Measurements from ENCODE around the gene ANKRD37.
A peak's percentile ranks its signal among the peaks of the same experiment; 100 is the strongest.

The ANKRD37 gene

DNA sequence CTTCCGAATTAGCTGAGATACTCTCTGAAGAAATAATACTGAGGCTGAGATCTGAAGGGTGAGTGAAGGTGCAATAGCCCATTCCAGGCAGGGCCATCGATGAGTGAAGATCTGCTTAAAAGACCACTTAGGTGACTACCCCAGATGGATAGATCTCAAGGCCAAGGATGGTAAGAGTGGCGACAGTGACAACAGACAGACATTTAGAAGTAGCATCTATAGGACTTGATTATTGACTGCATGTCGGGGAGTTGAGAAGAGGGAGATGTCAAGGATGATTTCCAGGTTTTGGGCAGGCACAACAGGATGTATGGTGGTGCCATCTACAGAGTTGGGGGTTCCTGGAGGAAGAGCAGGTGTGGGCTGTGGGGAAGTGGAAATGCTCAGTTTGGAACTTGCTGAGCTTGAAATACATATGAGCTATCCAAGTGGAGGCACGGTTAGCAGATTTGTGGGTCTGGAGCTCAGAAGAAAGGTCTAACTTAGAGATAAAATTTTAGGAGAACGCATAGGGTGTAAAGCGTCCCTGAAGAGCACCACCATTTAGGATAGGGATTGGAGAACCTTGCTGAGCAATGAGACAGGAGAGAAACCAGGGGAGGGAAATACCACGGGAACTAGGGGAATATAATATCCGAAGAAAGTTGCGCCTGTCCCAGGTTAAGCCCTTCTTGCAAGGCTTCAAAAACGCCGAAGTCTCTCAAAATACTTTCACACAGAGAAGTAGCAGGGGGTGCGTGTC, 28.4 kb downstream of the ANKRD37 start:
- DNase-seq (ENCODE audit: low read depth) = no peak

DNA sequence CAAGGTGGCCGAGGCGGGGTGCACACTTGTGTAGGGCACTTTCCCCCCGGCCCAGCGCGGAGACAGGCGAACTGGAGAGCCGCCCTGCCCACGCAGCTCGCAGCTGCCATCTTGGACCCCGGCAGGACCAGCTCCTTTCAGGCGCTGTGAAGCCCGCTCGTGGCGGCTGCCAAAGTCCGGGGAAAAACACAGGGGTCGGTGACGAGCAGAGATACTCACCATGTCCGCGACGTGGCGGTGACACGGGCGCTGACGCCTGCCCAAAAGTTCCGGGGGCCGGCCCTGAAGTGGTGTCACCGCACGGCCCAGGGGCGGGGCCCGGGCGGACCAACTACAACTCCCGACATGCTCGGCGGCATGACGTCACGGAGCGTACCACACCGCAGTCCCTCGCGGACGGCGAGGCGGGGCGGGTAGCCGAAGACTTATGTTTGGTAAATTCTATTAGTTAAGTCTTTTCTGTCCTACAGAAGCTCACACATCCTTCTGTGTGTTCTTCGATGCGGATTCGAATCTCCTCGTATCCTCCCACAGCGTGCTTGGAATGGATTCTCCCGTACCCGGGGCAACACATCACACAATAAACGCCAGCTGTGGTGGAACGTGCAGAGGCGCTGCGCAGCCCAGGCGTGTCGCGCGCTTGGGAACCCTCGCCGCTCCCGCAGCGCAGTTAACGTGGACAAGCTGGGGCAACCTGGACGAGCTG, 29.2 kb downstream of the ANKRD37 start, which contains the start of gene UFSP2:
TSS of gene UFSP2 (minus strand) at position 318 of the 706 bp plus-strand sequence. CDS start at position 222, 96 bp downstream.
- peak; percentile 74 for DNase-seq (ENCODE audit: low read depth)

DNA sequence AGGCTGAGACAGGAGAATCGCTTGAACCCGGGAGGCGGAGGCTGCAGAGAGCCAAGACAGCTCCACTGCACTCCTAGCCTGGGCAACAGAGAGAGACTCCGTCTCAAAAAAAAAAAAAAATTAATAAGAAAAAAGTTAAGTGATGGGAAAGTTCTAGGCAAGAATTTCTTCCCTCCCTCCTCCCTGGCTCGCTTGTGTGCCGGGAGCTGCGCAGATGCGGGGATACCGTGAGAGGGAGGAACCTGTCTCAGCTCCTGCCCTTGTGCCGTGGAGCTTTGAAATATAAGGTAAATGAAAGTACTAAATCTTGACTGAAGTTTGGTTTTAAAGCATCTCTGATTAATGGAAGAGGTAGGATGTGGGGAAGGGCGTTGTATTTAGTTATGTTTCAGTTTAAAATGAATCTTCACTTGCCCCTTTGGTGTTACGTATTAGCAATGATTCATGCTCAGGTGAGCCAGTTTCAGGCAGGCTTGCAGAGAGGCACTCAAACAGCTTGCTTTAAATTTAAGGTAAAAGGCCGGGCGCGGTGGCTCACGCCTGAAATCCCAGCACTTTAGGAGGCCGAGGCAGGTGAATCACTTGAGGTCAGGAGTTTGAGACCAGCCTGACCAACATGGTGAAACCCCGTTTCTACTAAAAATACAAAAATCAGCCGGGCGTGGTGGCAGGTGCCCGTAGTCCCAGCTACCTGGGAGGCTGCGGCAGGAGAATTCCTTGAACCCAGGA, 30.5 kb downstream of the ANKRD37 start:
- no peak for DNase-seq (ENCODE audit: low read depth)

DNA sequence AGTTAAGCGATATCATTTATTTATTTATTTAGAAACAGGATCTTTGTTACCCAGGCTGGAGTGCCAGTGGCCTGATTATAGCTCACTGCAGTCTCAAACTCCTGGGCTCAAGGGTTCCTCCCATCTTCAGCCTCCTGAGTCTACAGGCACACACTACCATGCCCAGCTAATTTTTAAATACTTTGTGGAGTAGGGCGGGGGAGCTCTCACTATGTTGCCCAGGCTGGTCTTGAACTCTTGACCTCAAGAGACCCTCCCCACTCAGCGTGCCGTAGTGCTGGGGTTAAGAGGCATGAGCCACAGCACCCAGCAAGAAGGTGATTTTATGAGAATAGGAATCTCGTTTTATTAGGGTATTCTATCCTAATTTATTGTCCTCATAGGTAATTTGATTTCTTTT, 33.0 kb downstream of the ANKRD37 start:
- DNase-seq (ENCODE audit: low read depth) = no peak

DNA sequence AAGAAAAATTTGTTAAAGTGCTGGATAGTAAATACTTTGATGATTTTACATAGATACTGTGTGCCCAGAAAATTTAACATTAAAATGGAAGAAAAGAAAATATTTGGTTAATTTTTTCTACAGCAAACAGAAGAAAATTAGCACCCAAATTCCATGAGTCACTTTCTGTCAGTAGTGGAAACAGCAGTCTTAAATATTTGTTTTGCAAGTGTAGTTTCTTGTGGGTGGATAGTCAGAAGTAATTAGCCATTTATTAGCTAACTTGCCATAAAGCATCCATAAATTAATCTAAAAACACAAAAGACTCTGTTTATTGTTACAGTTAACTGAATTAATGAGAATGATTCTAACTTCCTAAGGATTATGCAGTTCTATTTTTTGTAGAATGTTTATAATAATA, 38.8 kb downstream of the ANKRD37 start:
- DNase-seq (ENCODE audit: low read depth) = no peak

DNA sequence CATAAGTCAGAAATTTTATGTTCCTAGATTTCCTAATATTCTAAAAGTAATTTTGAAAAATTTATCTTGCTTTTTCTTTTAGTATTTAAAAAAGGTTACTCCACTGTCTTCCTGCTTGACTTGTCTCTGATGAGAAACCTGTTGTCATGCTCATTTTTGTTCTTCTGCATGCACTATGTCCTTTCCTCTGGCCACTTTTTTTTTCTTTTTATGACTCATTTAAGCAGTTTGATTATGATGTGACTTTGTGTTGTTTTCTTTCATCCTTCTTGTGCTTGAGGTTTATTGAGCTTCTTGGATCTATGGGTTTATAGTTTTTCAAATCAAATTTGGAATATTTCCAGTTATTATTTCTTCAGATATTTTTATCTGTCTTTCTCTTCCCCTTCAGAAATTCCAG, 41.2 kb downstream of the ANKRD37 start:
- DNase-seq (ENCODE audit: low read depth) = no peak

DNA sequence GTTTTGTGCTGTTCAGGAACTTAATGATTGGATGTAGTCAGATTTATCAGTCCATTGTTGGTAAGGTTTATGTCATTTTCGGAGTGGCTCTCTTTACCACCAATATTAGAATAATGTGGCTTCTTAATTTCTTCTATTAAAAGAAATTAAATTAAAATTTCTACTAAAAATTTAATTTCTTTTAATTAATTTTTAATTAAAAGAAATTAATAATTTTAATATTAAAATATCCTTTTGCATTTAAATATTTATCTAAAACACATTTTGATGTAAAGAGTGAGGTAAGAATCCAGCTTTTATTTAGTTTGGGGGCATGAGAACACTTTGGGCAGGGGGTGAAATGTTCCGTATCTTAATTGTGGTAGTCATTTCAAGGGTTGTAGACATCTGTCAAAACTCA, 44.8 kb downstream of the ANKRD37 start:
- DNase-seq (ENCODE audit: low read depth) = no peak

DNA sequence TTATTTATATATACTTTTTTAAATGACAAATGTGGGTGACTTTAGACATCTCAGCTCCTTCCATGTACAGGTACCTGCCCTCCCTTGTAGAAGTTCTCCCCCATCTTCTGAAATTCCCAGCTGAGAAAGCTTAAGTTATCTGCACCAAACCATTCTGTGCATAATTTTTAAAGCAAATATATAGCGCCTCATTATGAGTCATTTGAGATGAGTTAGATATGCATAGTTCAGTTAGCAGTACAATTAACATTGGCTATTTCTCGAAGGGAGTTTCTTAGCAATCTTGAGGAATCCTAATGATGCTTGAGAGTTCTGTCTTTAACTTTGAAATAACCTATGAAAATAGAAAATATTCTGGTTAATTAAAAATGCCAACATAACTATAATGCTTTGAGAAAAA, 48.6 kb downstream of the ANKRD37 start:
- no peak for DNase-seq (ENCODE audit: low read depth)
